Upper lobe of left lung (tissue), 4 donors: ENCODE data around the gene STMP1.

ENCODE experiments used
- EP300 ChIP-seq, 4 donors: sonication (generic); formaldehyde crosslinking; IDR thresholded peaks; one replicate each; pipeline ENCODE4 v1.5.1; 2017; ENCODE audit warnings: antibody characterized with exemption in 4 of 4, control low read depth in 2 of 4
- POLR2A ChIP-seq, 4 donors: fragments of 450-650 bp; IDR thresholded peaks; one replicate each; pipeline ENCODE4 v1.5.1; 2016 to 2017; ENCODE audit warnings: antibody characterized with exemption in 4 of 4, mild to moderate bottlenecking in 2 of 4
- TF ChIP-seq, protein P1 (sequence below), 6 experiments: fragments of 450-650 bp in 4 of 6; fragments of 200-600 bp in 2 of 6; sonication (generic) in 2 of 6; IDR thresholded peaks; one replicate each; pipeline ENCODE4 v1.5.1; 2016 to 2019; ENCODE audit warnings: antibody characterized with exemption in 6 of 6

DNA sequence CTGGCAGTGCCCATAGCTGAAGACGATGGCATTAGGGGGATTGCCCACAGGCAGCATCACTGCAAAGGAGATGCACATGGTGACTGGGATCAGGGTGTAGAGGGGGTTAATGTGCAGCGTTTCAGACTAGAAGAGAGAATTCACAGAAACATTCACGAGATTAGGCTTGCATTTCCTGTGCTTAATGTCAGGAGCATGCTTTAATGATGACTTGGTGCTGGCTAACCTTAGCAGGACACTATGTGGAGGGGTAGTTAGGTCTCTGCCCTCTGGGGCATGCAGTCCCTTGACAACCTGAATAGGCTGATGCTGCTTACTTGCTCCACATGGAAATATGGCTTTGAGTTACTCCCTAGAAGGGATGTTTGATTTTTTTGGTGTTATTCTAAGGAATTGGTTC, 21.8 kb downstream of the STMP1 start:
- TF ChIP-seq POLR2A (IDR thresholded peaks at IDR 0.05) (no peak), EP300 (IDR thresholded peaks at IDR 0.05) (no peak)
- TF ChIP-seq, protein P1, sequence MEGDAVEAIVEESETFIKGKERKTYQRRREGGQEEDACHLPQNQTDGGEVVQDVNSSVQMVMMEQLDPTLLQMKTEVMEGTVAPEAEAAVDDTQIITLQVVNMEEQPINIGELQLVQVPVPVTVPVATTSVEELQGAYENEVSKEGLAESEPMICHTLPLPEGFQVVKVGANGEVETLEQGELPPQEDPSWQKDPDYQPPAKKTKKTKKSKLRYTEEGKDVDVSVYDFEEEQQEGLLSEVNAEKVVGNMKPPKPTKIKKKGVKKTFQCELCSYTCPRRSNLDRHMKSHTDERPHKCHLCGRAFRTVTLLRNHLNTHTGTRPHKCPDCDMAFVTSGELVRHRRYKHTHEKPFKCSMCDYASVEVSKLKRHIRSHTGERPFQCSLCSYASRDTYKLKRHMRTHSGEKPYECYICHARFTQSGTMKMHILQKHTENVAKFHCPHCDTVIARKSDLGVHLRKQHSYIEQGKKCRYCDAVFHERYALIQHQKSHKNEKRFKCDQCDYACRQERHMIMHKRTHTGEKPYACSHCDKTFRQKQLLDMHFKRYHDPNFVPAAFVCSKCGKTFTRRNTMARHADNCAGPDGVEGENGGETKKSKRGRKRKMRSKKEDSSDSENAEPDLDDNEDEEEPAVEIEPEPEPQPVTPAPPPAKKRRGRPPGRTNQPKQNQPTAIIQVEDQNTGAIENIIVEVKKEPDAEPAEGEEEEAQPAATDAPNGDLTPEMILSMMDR (IDR thresholded peaks at IDR 0.05) = no peak
